Effector CD8-positive, alpha-beta T cell (primary cell): ENCODE measurements around the gene CDK14.
"Not testable (repeated sequence)": the region's sequence is repeated elsewhere in the genome, so short reads cannot be mapped to it uniquely, and the experiment has no call there.

ENCODE experiments used
- DNase-seq: peaks from one replicate; lab custom pipeline; 2025; lab: John Stamatoyannopoulos, UW

CDK14 gene

DNA sequence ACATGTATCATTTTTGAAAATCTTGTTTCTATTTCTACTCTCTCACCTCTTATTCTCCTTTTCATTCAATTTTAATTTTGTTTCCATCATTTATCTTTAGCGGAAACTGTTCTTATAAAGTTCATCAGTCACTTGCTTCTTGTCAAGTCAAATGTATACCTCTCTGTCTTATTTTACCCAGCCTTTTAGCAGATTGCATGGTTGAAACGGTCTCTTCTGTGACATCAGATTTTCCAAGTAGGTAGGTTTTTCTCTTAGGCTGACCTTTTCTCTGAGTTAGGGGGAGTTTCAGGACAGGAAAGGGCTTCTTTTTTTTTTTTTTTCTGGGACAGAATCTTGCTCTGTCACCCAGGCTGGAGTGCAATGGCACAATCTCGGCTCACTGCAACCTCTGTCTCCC is 195.5 kb downstream of the CDK14 start:
- DNase-seq: no peak

GRCh38 chr7:90792301-90792700 is 196.2 kb downstream of the CDK14 start:
- DNase-seq: no peak

DNA sequence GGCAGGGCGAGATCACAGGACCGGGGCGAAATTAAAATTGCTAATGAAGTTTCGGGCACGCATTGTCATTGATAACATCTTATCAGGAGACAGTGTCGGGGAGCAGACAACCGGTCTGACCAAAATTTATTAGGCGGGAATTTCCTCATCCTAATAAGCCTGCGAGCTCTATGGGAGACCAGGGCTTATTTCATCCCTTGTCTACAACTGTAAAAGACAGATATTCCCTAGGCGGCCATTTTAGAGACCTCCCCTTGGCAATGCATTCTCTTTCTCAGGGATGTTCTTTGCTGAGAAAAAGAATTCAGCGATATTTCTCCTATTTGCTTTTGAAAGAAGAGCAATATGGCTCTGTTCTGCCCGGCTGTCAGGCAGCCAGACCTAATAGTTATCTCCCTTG is 198.1 kb downstream of the CDK14 start:
- not testable (repeated sequence) for DNase-seq

DNA sequence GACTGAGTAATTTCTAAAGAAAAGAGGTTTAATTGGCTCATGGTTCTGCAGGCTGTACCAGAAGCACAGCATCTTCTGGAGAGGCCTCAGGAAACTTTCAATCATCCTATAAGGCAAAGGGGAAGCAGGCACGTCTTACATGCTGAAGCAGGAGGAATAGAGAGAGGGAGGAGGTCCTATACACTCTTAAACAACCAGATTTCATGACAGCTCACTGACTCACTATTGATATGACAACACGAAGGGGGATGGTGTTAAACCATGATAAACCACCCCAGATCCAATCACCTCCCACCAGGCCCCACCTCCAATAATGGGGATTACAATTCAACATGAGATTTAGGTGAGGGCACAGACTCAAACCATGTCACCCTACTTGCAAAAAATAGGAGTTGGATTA is 201.5 kb downstream of the CDK14 start:
- no peak for DNase-seq

- DNase-seq: no peak
Measured at GRCh38 chr7:90804370-90804769, 208.2 kb downstream of the CDK14 start.

DNA sequence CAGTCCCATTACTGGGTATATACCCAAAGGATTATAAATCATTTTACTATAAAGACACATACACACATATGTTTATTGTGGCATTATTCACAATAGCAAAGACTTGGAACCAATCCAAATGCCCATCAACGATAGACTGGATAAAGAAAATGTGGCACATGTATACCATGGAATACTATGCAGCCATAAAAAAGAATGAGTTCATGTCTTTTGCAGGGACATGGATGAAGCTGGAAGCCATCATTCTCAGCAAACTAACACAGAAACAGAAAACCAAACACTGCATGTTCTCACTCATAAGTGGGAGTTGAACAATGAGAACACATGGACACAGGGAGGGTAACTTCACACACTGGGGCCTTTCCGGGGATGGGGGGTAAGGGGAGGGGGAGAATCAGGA is 219.4 kb downstream of the CDK14 start:
- not testable (repeated sequence) for DNase-seq

DNA sequence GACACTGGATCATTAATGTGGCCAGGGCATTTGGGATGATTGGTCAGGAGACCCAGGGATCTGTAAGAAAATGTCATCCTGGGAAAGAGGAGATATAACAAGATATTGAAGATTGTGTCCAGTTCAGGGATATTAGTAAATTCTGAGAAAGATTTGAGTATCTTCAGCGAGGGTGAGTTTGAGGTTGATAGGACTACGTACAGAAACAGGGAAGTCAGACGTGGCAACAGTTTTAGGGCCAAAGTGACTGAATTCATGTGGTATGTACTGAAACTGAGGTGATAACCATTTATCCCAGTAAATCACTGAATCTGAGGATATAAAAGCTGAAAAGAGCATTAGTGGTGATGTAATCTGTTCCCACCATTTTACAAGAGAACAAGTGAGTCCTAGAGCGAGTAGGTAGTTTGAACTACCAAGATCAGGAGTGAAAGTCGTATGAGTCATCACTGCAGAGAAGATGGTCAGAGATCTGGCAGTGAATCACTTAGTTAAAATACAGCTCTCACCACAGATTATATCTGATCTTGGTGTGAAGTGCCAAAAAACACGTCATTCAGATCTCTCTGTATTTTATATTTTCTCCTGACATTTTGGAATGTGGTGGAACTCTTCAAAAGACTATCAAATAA is 220.5 kb downstream of the CDK14 start:
- DNase-seq: no peak

DNA sequence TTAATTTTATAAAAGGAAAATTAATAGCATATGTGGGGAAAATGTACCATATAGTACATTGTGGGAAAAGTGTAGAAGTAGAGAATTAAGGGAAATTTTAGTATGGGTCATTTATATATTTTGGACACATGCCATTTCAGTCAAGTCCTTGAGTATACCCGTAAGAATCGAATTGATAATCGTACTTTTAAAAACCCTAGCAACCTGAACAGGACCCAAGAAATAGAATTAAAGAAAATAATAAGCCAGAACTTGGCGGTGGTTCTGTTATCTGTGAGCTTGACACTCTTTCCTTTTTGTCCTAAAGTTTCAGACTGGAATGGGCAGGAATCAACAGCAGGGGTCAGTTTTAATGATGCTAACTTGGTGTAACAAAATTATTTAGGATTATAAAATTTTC is 221.0 kb downstream of the CDK14 start:
- DNase-seq: no peak

DNA sequence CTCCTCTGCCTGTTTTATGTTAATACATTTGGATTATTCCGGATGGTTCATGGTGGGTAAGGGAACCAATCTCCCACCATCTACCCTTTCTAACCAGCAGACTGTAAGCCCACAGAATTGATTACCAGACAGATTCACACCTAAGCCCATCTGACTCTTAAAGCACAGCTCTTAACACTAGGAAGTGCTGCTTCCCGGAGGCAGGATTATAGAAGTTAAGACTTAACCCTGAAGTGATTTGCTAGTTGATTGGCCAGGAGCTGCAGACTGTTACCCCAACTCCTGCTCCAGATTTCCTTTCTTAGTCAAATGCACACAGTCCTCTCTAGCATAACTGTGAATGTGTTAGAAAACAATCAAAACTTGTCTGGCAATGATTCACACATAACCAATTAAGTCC is 221.7 kb downstream of the CDK14 start:
- no peak for DNase-seq

- DNase-seq: no peak
Measured at GRCh38 chr7:90818341-90818740, 222.2 kb downstream of the CDK14 start.

DNA sequence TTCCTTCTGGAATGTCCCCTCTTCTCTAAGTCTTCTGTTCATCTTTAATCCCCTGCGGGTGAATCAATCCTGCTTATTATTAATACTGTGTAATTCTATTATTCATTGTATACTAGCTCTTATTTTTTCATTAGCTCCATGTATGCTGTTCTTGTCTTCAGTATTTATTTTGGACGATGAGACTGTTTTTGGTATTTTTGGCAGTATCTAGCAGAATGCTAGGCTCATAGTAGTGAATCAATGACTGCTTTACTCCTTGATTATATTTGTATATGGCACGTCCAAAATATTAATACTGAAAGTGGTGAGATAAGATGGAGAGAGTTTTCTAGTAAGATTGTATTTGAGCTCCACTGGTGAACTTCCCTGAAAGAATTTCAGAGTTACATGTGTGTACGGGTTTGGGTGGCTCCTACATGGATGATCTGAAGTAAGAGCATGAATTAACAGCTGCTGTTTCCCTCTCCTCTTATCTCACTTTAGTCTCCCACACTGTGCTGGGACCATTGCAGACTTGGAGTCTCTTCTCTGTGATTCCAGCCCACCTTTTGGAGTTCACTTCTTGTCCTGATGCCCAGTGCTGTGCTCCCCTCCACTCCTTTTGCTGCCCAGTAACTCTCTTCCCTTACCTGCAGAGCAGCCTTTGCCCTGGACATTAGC is 226.0 kb downstream of the CDK14 start:
- no peak for DNase-seq

DNA sequence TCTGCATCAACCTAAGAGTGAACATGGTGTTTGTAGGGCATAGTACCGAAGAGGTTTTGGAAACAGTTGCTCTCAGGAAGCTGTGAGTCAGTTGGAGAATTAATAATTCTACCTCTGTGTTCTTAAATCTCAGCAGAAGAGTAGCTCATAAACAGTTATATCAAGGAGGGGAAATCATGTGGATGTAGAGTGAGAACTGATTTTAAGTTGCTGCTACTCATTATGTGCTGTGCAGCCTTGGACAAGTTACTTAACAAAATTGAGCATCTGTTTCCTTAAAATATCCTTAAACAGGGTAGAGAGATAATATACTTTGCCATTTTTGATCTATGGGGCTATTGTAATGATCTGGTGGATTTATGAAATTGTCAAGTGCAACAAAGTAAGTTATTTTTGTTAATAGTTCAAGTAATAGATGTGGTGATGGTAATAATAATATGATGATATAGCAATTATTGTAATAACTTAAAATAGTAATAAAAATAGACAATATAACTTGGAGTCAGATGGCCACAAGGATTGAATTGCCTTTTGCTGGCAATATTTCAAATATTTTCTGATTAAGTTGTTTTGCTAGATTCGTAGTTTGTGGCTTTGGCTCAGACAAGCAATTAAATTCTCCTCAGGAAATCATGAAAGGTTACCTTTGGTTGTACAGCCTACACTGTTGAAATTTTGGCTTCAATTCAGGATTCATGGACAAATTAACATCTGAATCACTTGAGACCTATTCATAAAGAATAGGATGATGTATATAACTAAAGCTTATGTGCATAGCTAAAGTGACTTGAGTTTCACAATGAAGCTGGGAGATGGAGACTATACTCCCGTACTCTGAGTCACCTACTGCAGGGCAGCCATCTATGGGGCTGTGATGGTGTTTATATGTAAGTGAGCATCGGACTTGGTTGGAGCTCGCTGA is 228.5 kb downstream of the CDK14 start:
- DNase-seq: no peak

- DNase-seq: no peak
Measured at GRCh38 chr7:90825779-90826178, 229.7 kb downstream of the CDK14 start.

GRCh38 chr7:90828601-90829000 is 232.5 kb downstream of the CDK14 start:
- DNase-seq: no peak

- DNase-seq: no peak
Measured at GRCh38 chr7:90830308-90830707, 234.2 kb downstream of the CDK14 start.

DNA sequence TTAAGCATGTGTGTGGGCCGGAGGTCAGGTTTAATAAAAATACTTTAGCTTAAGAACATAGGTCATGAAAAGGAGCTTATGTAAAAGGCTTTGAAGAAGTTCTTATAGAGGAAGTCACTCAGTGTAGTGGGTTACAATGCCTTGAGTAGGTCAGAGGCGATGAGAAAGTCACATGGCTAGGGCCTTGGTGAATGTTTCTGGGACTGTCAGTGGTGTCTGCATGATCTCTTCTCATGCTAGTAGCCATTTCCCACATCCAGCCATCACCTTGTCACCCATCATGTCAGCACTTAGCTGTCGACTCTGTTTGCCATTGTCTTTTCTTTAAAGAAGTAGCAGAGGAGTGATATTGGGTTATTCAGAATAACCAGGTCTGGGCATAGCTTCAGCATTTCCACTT is 236.6 kb downstream of the CDK14 start:
- no peak for DNase-seq

DNA sequence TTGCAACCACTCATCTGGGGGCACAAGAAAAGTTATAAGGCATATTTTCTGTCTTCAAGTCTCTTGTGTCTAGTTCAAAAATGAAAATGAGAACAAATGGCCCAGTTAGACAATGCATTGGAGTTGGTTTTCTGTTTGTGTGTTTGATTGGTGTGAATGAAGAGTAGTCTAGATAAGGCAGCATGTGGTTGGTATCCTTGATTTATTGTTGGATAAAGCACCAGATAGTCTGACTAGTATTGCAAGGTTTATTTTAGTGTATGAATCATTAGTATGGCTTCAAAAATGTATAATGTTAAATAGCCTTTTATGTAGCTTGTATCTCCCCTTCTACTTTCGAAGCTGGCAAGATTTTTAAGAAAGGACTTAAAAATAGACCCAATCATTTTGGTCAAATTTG is 237.3 kb downstream of the CDK14 start:
- no peak for DNase-seq

- no peak for DNase-seq
Measured at GRCh38 chr7:90834771-90835170, 238.7 kb downstream of the CDK14 start.

- no peak for DNase-seq
Measured at GRCh38 chr7:90835861-90836260, 239.7 kb downstream of the CDK14 start.

- DNase-seq: no peak
Measured at GRCh38 chr7:90836937-90837336, 240.8 kb downstream of the CDK14 start.

DNA sequence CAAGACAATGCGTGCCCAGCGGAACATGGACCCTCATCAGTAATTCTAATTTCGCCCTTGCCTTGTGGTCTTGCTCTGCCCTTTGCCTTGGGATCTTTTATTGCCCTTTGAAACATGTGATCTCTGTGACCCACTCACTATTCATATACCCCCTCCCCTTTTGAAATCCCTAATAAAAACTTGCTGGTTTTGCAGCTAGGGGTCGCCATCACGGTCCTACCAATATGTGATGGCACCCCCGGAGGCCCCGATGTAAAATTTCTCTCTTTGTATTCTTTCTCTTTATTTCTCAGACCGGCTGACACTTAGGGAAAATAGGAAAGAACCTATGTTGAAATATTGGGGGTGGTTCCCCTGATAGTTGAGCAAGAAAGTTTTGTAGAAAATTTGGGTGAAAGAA is 242.7 kb downstream of the CDK14 start:
- DNase-seq: no peak

GRCh38 chr7:90839316-90839715 is 243.2 kb downstream of the CDK14 start:
- no peak for DNase-seq

DNA sequence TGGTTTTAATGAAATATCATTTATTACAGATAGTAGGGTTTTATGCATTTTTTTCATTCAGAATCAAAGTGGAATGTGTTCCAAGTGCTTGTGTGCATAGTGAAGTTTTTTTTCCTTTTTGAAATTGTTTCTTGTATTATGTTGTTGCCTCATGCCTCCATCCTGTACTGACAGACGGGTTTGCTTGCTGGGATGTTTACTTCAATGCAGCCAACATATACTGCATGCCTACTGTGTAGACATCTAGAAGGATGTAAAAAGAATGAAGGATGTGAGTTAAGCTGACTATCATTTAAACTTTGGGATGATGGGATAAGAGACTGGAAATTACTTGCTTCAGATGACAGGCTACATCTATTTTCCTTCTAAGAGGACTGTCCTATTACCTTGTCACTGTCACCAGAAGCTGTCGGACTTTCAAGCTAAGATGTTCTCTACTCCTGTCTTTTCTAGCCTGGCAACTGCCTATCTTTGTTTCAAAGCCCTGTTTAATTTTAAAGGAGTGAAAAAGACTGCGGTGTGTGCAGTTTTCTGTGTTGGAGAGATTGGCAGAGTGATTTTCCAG is 243.7 kb downstream of the CDK14 start:
- no peak for DNase-seq
